NT2/D1 (cell line): ENCODE measurements around the gene PCDHGB2.
"Not testable (repeated sequence)": the region's sequence is repeated elsewhere in the genome, so short reads cannot be mapped to it uniquely, and the experiment has no call there.

ENCODE experiments used
- SUZ12 ChIP-seq: IDR thresholded peaks from 2 replicates; pipeline ENCODE4 v1.6.1; 2011; ENCODE audit not compliant: insufficient read length, insufficient read depth; ENCODE audit errors: extremely low read depth
- YY1 ChIP-seq: IDR thresholded peaks from 2 replicates; pipeline ENCODE4 v1.6.1; 2011; ENCODE audit not compliant: insufficient read length, insufficient read depth
- ZNF274 ChIP-seq: IDR thresholded peaks from 2 replicates; pipeline ENCODE4 v1.6.1; 2011; ENCODE audit warnings: mild to moderate bottlenecking, low read depth, low read length

GRCh38 chr5:141394401-141395187 lies 34.8 kb downstream of the PCDHGB2 start:
- not testable (repeated sequence) for TF ChIP-seq YY1, ZNF274, SUZ12
